Stomach smooth muscle (tissue), 2 donors: ENCODE data around the gene FAM110C.
"Not testable (repeated sequence)": the region's sequence is repeated elsewhere in the genome, so short reads cannot be mapped to it uniquely, and the experiment has no call there.

Source experiments
- H3K27ac ChIP-seq: one replicate; pipeline ENCODE4 v1.7.0; 2013; ENCODE audit warnings: mild to moderate bottlenecking, low read length, inconsistent platforms
- H3K27me3 ChIP-seq, 2 donors: one replicate each; pipeline ENCODE4 v1.7.0; 2013; ENCODE audit warnings: low read length in 2 of 2; ENCODE audit not compliant: insufficient read depth in 2 of 2, control insufficient read depth in 1 of 2
- H3K36me3 ChIP-seq, 2 donors: one replicate each; pipeline ENCODE4 v1.7.0; 2013; ENCODE audit warnings: low read length in 2 of 2; ENCODE audit not compliant: control insufficient read depth in 2 of 2, insufficient read depth in 2 of 2
- H3K4me1 ChIP-seq: one replicate; pipeline ENCODE4 v1.7.0; 2013; ENCODE audit warnings: low read length; ENCODE audit not compliant: control insufficient read depth, insufficient read depth
- H3K4me3 ChIP-seq, 2 donors: one replicate each; pipeline ENCODE4 v1.7.0; 2013; ENCODE audit warnings: low read length in 2 of 2
- H3K9ac ChIP-seq, 2 donors: one replicate each; pipeline ENCODE4 v1.7.0; 2013; ENCODE audit warnings: low read length in 2 of 2, mild to moderate bottlenecking in 1 of 2
- H3K9me3 ChIP-seq, 2 donors: one replicate each; pipeline ENCODE4 v1.7.0; 2013; ENCODE audit warnings: low read length in 2 of 2; ENCODE audit not compliant: control insufficient read depth in 2 of 2
- donor health status: healthy.
- donor health status: Pancreatic carcinoma.

The FAM110C gene

DNA sequence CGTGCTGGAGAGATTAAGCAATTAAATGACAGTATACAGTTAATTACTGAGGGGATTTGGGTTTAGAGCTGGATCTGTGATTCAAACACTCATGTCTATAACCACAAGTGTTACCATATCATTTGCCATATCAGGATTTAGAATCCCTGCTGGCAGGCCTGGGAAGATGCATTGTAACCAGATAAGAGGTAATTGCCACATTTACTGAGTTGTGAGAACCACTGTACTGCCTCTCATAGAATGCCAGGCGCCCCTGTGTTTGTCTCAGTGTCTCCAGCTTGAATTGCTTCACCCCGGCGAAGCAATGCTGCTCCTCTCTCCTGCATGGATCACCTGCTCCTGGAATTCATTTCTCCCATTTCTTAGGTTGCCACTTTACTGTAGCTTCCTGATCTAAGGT is 21.7 kb downstream of the FAM110C start:
- H3K27ac ChIP-seq, H3K4me1 ChIP-seq, H3K9me3 ChIP-seq, H3K9ac ChIP-seq, H3K27me3 ChIP-seq, H3K36me3 ChIP-seq, H3K4me3 ChIP-seq: not testable (repeated sequence)

DNA sequence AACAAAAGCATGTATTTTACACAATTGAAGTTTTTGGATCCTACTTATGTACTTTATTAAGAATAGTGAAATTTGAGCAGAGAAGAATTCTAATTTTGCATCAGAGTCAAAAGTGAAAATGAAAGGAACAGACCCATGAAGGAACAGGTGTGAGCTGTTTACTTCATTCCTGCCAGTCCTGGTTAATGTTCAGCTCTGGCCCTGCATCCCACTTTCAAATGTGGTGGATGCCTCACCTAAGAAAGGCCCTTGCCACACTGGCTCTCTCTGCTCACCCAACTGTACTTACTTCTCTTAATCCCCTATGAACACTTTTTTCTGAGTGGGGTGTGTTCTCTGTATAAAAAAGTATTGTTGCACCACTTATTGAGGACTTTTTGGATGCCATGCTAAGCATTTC is 22.2 kb downstream of the FAM110C start:
- Histone ChIP-seq H3K27ac (no peak overlapping the region), H3K9ac (no peak overlapping the region), H3K4me1 (no peaks in the 10 kb centered on the region), H3K4me3 (no peak overlapping the region), H3K27me3 (peaks cover 0 to 6% of the 10 kb centered on the region in 2 donors), H3K36me3 (no peaks in the 10 kb centered on the region), H3K9me3 (no peaks in the 10 kb centered on the region)

DNA sequence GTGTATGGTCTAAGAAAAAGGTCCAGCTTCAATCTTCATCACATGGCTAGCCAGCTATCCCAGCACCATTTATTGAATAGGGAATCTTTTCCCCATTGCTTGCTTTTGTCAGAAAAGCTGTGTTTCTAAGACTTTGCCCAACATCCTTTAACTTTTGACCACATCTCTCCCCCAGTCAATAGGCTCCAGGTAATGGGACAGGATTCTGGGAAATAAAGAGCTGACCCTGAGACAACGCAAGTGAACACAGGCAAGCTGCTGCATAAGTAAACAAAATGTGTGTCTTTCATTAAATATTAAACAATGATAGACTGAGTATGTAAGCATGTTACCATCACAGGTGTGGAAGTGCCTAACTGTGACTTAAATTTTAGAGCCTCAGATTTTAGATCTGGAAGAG is 23.0 kb downstream of the FAM110C start:
- Histone ChIP-seq H3K27ac (no peak overlapping the region), H3K4me3 (no peak overlapping the region)

DNA sequence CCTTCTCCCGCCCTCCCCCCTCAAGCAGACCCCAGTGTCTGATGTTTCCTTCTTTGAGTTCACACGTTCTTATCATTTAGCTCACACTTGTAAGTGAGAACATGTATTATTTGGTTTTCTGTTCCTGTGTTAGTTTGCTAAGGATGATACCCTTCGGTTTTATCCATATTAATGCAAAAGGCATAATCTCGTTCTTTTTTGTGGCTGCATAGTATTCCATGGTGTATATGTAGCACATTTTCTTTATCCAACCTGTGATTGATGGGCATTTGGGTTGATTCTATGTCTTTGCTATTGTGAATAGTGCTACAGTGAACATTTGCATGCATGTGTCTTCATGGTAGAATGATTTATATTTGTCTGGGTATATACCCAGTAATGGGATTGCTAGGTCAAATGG is 24.1 kb downstream of the FAM110C start:
- H3K4me3 ChIP-seq, H3K9ac ChIP-seq, H3K27ac ChIP-seq, H3K27me3 ChIP-seq, H3K36me3 ChIP-seq, H3K4me1 ChIP-seq, H3K9me3 ChIP-seq: not testable (repeated sequence)

More for the DNA sequence above, 23.0 kb downstream of the FAM110C start:
- peaks cover 0 to 6% of the 10 kb centered on the region in 2 donors for H3K27me3 ChIP-seq
- H3K4me1 ChIP-seq: no peaks in the 10 kb centered on the region
- no peak overlapping the region for H3K9ac ChIP-seq
- H3K9me3 ChIP-seq: no peaks in the 10 kb centered on the region
- no peaks in the 10 kb centered on the region for H3K36me3 ChIP-seq

DNA sequence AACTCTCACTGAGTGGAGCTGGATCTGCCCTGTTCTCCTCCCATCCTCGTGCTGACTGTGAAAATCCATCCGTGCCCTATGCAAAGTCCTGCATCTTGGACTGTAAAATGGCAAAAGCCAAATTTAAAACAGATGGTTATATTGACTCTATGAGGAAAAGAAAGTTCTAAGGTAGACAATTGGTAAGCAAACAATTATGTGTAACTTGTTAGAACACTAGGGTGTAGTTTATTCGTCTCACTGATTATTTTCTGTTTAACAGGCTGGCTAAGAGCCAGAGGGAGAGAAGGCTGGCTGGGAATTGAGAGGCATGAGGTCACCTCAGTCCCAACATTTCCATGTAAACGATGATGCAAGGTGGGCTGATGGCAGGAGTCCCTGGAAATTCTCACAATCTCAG is 26.0 kb downstream of the FAM110C start:
- not testable (repeated sequence) for H3K4me1 ChIP-seq

DNA sequence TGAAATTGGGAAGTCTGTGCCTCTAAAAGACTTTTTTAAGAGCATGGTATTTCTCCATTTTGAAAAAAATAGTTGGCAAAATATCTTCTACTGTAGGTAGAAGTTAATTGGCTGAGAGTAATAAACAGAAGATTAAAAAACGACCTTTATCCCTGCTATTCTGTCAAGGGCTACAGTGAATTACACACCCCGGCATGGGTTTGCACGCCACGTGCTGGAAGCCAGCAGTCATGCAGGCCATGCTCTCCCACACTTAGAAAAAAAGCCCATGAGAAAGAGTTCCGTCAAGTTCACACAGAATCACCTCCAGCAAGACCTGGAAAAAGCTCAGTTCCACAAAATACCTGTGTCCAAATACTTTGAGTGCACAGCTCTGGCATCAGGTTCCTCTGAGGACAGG is 26.8 kb downstream of the FAM110C start:
- H3K27ac ChIP-seq: no peak overlapping the region
- no peak overlapping the region for H3K9ac ChIP-seq
- H3K9me3 ChIP-seq: no peaks in the 10 kb centered on the region
- no peaks in the 10 kb centered on the region for H3K4me1 ChIP-seq
- no peak overlapping the region for H3K4me3 ChIP-seq
- no peaks in the 10 kb centered on the region for H3K36me3 ChIP-seq
- peaks cover 0 to 5% of the 10 kb centered on the region in 2 donors for H3K27me3 ChIP-seq

More for the DNA sequence above, 26.0 kb downstream of the FAM110C start:
- H3K36me3 ChIP-seq, H3K27me3 ChIP-seq, H3K4me3 ChIP-seq, H3K27ac ChIP-seq, H3K9me3 ChIP-seq, H3K9ac ChIP-seq: not testable (repeated sequence)

DNA sequence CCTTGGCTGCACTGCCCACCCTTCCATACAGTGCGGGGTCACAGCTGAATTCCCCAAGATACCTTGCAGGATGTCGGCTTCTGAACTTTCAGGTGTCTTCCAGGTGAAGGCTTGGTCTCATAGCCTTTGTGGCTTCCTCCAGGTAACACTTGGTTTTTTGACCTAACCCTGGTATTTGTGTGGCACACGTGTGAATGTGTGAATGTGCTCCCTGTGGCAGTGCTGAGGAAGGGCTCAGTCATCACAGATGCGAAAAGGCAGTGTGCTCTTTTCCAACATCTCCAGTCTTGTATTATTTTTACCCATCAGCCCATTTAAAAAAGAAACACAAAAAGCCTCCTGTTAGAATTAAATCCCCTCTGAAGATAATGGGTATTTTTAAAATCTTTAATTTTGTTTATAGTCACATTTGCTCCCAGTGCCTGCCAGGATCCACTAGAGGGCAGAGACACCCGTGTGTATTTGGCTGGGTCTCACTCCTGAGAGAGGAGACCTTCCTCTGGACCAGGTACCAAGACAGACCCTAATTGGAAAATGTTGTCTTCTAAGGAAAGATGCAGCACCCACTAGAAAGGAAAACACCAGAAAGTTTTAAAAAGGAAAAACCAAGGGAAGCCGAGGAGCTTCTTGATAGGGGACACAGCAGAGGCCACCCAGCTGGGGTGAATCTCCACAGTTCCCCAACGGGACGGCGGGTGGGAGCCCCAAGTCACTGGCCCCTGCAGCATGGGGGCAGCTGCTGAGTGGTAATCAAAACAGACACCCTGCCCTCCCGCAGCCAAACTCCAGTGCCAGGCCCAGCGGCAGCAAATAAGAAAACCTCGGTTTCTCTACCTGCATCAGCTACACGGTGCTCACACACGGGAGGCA is 27.7 kb downstream of the FAM110C start:
- Histone ChIP-seq H3K9ac (no peak overlapping the region), H3K9me3 (no peaks in the 10 kb centered on the region), H3K36me3 (no peaks in the 10 kb centered on the region), H3K27me3 (peaks cover 0 to 3% of the 10 kb centered on the region in 2 donors), H3K4me1 (no peaks in the 10 kb centered on the region), H3K27ac (no peak overlapping the region), H3K4me3 (no peak overlapping the region)

DNA sequence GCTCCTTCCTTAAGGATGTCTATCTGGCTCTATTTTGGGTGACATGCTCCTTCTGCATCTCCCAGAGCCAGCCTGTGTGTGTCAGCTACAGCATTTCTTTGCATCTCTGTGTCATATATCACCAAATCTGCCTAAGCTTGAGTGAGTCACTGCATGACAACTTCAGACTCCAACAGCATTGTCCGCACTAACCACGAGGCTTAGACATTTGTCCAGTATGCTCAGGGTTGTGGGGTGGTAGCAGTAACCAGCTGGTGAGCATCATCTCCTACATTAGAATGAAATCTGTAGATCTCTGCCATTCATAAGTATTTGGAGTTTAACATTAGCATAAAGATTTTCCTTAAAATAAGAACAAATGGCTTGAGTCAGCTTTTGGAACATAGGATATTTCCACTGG is 30.4 kb downstream of the FAM110C start:
- not testable (repeated sequence) for H3K27me3 ChIP-seq, H3K36me3 ChIP-seq, H3K9ac ChIP-seq, H3K4me1 ChIP-seq, H3K4me3 ChIP-seq, H3K27ac ChIP-seq, H3K9me3 ChIP-seq

DNA sequence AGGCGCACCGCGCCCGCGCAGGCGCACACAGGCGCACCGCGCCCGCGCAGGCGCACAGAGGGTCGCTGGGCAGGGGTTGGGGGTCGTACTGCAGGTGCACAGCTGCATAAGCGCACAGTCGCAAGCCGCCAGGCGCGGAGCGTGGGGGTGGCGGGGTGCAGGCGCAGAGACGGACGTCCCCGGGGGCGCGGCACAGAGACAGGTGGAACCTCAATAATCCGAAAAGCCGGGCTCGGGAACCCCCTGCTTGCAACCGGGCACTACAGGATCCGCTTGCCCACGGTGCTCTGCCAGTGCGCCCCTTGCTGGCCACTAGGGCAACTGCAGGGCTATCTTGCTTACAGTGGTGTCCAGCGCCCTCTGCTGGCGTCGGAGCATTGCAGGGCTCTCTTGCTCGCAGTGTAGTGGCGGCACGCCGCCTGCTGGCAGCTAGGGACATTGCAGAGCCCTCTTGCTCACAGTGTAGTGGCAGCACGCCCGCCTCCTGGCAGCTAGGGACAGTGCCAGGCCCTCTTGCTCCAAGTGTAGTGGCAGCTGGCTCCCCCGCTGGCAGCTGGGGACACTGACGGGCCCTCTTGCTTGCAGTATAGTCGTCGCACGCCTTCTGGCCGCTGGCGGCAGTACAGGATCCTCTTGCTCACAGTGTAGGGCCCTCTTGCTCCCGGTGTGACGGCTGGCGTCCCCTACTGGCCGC is 34.9 kb downstream of the FAM110C start:
- H3K27me3 ChIP-seq: no peaks in the 10 kb centered on the region
- no peak overlapping the region for H3K9ac ChIP-seq
- no peaks in the 10 kb centered on the region for H3K9me3 ChIP-seq
- no peak overlapping the region for H3K4me3 ChIP-seq
- no peaks in the 10 kb centered on the region for H3K36me3 ChIP-seq
- no peaks in the 10 kb centered on the region for H3K4me1 ChIP-seq
- no peak overlapping the region for H3K27ac ChIP-seq

DNA sequence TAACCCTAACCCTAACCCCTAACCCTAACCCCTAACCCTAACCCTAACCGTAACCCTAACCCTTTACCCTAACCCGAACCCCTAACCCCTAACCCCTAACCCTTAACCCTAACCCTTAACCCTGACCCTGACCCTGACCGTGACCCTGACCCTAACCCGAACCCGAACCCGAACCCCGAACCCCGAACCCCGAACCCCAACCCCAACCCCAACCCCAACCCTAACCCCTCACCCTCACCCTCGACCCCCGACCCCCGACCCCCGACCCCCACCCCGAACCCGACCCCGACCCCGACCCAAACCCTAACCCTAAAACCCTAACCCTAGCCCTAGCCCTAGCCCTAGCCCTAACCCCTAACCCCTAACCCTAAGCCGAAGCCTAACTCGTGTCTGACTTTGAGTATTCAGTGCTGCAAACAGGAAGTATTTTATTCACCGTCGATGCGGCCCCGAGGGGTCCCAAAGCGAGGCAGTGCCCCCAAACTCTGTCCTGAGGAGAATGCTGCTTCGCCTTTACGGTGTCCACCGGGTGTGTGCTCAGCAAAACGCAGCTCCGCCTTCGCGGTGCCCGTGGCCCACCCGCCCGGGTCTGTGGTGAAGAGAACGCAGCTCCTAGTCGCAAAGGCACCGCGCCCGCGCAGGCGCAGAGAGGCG is 36.0 kb downstream of the FAM110C start:
- H3K4me1 ChIP-seq: no peaks in the 10 kb centered on the region
- no peak overlapping the region for H3K9ac ChIP-seq
- H3K27ac ChIP-seq: no peak overlapping the region
- no peaks in the 10 kb centered on the region for H3K36me3 ChIP-seq
- H3K9me3 ChIP-seq: no peaks in the 10 kb centered on the region
- H3K4me3 ChIP-seq: no peak overlapping the region
- no peaks in the 10 kb centered on the region for H3K27me3 ChIP-seq
